ENCODE data around the gene ZNF594.
"Not testable (repeated sequence)": the region's sequence is repeated elsewhere in the genome, so short reads cannot be mapped to it uniquely, and the experiment has no call there.

Gene ZNF594

DNA sequence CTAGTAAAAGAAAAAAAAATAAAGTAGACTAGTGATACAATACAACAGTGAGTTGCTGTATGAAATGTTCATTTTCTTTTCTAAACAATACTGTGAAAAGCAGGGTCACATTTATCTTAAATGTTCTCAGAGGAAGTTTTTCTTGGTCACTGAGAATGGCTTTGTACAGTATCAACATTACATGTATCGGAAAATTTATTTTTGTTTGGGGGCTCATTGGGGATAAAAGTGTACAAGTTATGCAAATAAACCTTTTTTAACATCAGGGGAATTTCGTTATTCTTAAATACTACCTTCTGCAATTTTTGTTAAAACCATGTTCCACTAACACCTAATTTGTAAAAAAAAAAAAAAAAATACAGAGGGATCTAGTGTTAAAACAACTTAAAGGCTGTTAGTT, 8.7 kb upstream of the ZNF594 start:
- no peak for FAIRE-seq

DNA sequence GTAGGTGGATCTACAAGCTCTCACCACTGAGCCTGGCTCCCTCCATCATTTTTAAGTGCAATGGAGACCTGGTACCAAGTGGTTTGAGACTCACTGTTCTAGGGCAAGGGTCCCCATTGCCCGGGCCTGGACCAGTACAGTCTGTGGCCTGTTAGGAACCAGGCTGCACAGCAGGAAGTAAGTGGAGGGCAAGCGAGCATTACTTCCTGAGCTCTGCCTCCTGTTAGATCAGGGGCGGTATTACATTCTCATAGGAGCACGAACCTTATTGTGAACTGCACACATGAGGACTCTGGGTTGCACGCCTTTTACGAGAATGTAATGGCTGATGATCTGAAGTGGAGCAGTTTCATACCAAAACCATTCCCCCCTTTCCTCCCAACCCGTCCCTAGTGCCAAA, 6.8 kb upstream of the ZNF594 start:
- no peak for FAIRE-seq

DNA sequence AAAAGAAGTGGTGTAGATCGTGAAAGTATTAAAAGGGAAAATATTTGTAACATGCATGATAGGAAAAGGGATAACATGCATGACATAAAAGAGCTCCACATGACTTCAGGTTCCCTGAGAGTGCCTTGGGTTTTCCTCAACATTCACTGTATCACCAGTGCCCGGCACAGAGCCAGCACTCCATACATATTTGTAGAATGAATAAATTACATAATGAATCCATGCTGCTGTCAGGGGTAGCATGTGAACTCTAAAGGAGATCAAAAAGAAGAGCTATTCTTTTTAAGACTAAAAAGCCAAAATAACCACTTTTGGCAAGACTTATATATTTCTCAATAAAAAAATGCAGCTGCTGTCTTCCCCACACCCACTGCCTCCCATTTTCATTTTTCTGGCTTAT, 2.7 kb upstream of the ZNF594 start:
- no peak for FAIRE-seq

DNA sequence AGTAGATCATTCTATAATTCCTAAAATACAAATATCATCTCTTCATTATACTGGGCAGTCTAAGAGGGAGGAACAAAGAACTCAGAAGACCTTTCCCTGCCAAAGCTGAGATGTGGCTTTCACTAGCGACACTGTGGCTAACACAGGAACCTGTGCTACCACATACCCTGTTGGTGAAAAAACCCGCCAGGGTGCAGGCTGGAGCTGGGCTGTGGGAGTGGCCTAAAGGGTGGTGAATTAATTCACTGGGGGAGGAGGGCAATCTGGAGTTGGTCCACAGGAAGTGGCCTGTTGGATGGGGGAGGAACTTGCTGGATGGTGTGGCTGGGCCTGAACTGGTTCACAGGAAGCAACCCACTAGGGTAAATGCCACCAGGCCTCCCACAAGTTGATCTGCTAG, 7.4 kb downstream of the ZNF594 start:
- no peak for FAIRE-seq

DNA sequence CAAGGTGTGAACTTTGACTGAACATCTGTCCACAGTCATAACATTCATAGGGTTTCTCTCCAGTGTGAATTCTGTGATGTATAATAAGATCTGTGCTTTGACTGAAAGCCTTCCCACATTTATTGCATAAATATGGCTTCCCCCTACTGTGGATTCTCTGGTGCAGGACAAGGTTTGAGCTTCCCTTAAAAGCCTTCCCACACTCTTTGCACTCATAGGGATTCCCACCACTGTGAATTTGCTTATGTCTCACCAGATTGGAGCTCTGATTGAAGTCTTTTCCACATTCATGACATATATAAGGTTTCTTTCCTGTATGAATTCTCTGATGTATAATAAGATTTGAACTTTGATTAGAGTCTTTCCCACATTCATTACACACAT, 8.3 kb downstream of the ZNF594 start:
- no peak for FAIRE-seq

DNA sequence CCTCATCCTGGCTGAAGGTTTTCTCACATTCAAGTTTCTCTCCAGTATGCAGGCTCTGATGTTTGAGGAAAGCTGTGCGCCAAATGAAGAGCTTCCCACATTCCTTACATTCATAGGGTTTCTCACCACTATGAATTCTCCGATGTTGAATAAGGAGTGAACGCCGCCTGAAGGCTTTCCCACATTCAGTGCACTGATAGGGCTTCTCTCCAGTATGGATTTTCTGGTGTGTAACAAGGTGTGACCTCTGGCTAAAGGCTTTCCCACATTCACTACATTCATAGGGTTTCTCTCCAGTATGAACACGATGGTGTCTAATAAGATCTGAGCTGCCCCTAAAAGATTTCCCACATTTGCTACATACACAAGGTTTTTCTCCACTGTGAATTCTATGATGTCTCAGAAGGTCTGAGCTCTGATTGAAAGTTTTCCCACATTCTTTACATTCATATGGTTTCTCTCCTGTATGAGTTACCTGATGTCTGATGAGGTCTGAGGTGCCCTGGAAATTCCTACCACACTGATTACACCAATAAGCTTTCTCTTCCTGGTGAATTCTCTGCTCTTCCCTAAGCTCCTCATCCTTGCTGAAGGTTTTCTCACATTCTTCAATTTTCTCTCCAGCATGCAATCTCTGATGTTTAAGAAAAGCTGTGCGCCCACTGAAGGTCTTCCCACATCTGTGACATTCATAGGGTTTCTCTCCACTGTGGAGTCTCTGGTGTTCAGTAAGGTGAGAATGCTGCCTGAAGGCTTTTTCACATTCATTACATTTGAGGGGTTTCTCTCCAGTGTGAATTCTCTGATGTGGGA, 8.9 kb downstream of the ZNF594 start:
- no peak for FAIRE-seq

DNA sequence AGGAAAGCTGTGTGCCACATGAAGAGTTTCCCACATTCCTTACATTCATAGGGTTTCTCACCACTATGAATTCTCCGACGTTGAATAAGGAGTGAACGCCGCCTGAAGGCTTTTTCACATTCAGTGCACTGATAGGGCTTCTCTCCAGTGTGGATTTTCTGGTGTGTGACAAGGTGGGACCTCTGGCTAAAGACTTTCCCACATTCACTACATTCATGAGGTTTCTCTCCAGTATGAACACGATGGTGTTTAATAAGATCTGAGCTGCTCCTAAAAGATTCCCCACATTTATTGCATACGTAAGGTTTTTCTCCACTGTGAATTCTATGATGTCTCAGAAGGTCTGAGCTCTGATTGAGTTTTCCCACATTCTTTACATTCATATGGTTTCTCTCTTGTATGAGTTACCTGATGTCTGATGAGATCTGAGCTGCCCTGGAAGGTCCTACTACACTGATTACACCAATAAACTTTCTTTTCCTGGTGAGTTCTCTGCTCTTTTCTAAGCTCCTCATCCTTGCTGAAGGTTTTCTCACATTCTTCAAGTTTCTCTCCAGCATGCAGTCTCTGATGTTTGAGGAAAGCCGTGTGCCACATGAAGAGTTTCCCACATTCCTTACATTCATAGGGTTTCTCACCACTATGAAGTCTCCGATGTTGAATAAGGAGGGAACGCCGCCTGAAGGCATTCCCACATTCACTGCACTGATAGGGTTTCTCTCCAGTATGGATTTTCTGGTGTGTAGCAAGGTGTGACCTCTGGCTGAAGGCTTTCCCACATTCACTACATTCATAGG, 10.0 kb downstream of the ZNF594 start:
- no peak for FAIRE-seq

DNA sequence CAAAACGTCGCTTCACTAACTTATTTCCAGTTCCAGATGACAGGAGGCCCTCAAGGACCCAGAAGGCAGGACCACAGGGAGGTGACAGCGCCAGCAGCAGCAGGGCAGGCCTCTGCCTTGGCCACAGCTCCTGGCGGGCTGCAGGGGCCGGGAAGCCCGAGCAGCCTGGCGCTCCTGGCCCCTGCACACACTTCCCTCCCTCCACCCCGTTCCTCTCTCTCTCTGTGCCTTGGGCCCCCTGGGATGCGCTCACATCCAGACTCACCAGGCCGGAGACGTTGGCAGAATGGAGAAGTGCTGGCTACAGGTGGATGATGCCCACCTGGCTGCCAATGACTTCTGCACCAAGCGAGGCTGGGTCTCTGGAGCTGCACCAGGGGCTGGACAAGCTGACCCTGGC, 12.7 kb downstream of the ZNF594 start:
- no peak for FAIRE-seq

DNA sequence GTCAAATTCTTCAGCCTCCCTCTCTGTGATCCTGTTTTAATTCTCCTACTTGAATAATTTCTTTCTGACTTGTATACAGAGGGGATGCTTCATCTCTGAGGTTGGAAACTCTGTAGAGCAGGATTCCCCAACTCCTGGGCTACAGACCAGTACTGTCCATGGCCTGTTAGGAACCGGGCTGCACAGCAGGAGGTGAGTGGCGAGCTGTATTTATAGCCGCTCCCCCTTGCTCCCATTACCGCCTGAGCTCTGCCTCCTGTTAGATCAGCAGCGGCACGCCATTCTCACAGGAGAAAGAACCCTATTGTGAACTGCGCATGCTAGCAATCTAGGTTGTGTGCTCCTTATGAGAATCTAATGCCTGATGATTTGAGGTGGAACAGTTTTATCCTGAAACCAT, 16.6 kb downstream of the ZNF594 start:
- not testable (repeated sequence) for FAIRE-seq

DNA sequence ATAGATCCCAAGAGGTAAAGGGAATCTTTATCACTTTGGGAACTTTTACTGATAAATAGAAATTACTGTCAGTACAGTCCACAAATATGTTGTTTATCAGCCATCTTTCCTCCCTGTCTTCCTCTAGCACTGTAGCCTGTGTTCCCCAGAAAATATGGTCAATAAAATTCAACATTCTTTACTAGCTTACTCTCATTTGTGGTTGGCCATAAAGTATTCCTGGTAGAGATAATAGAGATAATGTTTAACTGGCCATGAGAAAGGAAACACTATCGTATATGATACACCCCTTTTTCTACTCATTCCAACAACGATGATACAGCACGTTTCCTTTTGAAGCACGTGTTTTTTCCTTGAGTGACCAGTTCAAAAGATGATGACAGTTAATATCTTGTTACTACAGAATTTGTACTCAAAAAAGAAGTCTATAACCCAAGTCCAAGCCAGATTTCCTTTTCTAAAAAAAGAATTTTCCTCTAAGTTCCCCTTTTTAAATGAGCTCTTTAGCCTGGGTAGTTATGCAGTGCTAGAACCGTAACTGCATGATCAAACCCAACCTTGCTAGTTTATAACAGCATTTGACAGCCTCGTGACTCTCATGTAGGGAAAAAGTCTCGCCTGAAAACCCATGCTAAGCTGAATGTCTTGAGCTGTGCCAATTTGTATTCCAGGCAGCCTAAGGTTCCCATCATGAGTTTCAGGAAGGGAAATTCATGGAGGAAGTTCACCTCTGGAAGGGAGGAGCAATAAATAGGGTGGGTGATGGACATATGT, 25.7 kb downstream of the ZNF594 start:
- peak; percentile 90 for FAIRE-seq

DNA sequence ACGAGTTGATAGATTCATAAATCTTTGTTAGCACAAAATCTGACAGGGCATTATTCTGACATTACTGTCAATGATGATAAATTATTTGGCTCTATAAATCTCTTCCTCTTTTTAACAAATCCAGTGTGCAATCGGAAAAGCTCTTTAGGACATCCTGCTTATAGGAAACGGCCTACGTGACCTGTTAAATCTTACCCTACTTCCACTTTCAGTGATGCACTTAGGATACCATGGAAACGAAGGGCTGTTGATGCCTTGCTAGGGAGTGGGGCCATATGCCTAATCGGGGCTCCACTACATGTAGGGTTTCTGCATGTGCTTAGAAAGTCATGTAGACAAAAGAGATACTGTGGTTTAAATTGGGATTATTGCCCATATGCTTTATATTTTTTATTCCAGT, 27.2 kb downstream of the ZNF594 start:
- FAIRE-seq: no peak

DNA sequence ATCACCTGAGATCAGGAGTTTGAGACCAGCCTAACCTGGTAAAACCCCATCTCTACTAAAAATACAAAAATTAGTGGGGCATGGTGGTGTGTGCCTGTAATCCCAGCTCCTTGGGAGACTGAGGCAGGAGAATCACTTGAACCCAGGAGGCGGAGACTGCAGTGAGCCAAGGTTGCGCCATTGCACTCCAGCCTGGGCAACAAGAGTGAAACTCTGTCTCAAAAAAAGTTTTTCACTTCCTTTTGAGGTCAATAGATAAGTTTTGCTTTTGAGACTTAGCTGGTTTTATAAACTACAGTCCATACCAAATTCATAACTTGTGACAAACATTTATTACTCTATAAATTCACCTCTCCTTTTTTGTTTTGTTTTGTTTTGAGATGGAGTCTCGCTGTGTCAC, 29.9 kb downstream of the ZNF594 start:
- FAIRE-seq: not testable (repeated sequence)

DNA sequence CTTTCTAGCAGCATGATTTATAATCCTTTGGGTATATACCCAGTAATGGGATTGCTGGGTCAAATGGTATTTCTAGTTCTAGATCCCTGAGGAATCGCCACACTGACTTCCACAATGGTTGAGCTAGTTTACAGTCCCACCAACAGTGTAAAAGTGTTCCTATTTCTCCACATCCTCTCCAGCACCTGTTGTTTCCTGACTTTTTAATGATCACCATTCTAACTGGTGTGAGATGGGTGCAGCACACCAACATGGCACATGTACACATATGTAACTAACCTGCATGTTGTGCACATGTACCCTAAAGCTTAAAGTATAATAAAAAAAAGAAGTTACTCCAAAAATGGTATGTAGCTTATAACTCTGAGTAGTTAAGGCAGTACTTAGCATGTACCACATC, 31.0 kb downstream of the ZNF594 start:
- FAIRE-seq: not testable (repeated sequence)

DNA sequence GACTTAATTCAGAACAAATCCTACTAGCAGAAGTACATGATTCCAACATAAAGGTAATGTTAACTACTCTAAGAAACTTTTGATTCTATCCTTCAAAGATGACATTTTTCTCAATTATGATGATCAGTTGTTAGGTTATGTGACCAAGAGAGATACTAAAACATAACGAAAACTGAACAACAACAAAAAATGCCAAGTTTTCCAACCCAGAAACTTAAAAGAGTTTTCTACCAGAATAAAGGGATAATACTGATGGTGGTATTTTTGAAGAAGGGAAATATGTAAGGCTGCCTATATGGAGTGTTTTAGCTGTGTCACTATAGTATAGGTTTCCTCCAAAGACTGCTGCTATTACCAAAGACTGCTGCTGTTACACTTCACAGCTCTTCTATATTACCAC, 45.5 kb downstream of the ZNF594 start:
- not testable (repeated sequence) for FAIRE-seq

DNA sequence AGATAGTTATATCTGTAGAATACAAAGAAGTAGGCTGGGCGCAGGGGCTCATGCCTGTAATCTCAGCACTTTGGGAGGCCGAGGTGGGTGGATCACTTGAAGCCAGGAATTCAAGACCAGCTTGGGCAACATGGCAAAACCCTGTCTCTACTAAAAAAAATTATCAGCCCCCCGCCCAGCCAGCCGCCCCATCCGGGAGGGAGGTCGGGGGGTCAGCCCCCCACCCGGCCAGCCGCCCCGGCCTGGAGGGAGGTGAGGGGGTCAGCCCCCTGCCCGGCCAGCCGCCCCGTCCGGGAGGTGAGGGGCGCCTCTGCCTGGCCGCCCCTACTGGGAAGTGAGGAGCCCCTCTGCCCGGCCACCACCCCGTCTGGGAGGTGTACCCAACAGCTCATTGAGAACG, 48.8 kb downstream of the ZNF594 start:
- FAIRE-seq: not testable (repeated sequence)

DNA sequence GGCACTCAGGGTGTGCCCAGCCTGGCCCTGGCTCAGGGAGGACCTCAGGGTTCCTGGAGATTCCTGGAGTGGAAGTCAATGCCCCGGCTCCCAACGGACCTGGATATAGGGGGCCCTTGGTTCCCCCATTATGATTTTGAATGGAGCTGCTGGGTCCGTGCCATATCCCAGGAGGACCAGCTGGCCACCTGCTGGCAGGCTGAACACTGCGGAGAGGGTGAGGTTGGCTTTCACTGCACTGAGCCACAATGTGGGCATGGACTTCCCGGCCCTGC, 52.3 kb downstream of the ZNF594 start:
- FAIRE-seq: no peak

DNA sequence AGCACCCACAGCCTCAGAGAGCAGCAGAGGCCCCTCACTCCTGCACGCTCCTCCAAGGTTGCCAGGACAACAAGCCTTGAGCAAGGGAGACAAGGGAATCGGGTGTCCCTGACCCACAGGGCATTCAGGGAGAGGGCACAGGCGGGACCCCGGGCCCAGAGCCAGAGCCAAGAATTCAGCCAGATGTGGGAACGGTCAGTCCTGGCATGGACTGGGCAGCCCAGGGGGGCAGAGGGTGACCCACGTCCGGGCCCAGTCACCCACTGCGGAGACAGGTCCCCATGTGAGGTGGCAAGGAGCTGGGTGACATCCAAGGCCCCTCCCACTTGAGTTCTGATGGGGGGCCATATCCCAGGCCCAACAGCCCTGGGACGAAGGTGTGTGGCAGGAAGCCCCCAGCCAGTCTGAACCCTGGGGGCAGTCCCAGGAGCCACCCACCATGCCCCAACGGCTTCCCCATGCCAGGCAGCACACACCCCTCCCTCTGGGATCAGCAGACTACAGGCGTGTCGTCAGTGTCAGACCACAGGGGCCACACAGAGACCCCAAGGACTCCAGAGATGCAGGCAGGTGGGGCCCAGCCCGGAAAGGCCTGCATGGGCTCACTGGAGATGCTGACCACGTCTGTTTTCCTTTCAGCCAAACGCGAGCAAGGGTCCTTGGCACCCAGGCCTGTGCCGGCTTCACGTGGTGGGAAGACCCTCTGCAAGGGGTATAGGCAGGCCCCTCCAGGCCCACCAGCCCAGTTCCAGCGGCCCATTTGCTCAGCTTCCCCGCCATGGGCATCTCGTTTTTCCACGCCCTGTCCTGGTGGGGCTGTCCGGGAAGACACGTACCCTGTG, 52.8 kb downstream of the ZNF594 start:
- no peak for FAIRE-seq

DNA sequence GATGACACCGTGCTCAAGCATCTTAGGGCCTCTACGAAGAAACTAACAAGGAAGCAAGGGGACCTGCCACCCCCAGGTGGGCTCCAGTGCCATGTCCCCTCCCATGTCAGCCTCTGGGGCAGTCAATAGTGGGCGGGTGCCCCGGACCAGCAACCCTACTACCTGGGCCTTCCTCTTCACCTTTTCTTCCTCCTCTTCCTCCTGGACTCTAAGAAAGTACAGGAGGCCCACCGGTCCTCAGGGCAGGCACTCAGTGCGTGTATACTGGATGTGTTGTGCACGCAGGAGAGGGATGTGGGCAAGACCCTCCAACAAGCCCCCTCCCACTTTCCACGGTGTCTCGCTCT, 53.5 kb downstream of the ZNF594 start:
- FAIRE-seq: not testable (repeated sequence)

DNA sequence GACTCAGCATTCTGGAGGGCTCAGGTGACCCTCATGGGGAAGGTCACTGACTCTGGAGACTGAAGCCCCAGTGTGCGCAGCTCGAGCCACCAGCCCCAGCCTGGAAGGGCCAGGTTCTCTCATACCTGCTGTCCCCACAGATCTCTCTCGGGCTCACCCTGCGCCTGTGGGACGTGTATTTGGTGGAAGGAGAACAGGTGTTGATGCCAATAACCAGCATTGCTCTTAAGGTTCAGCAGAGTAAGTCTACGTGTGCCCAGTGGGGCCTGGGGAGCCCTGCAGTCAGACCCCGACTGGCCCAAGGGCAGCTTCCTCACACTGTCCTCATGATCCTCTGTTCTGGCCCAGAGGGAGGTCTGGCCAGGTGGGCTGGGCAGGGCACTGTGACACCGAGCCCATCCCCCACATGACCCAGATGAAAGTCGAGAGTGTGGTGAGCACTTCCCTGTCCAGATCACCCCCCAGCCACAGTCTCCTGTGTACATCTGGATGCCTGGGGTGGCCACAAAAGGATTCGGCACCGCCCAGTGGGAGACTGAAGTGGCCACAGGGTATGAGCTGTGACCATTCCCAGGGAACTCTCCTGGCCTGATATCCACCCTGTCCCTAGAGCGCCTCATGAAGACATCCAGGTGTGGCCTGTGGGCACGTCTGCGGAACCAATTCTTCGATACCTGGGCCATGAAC, 54.0 kb downstream of the ZNF594 start:
- FAIRE-seq: not testable (repeated sequence)

DNA sequence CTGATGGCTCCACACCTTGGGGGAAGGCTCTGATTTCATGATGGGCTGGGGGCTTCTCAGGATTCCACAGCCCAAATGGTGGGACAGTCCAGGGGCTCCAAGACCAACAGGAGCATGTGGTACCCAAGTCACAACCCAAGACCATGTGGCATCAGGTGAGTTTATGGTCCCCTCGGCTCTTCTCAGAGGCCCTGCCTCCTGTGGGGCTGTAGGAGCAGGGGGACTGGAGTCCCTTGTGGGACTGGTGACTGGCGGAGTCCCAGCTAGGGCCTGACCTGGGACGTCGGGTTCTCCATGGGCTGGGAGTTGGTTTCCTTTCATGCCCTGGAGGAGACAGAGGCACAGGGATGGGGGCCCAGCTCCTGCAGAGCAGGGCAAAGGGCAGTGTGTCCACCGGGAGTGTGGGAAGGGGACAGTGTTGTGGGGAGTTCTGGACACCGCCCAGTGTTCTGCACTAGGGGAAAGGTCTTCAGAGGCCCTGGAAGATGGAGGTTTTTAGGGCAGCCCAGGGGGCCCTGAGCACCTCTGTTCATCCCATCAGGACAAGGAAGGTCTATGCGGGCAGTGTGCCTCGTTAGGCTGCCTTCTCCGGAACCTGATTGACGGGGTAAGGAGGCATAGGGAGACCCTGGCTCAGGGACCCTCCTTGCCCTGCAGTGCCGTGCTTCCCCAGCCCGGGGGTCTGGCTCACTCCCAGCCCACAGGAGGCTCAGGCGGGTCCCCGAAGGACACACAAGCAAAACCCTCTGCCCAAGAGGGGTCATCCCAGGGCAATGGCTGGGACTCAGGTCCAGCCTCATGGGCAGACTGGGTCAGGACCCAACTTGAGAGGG, 54.9 kb downstream of the ZNF594 start:
- not testable (repeated sequence) for FAIRE-seq
